ENCODE data around the gene CD7.

DNA sequence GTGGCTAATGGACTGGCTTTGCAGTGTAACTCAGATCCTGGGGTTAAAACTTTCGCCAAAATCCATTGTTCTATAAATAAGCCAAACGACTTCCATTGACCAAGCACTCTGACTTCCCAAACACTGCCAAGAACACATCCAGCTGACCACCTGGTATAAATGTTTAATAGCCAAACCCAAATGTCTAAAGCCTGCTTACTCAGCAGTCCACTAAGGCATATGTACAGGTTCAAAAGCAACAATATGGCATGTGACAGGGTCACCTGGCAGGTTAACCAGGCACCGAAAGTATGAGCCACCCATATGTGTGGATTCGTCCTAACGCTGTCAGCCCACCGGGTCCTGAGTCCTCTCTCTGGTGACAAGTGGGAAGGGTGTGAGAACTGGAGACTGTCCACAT, 46.0 kb downstream of the CD7 start:
- TF ChIP-seq, protein P1, sequence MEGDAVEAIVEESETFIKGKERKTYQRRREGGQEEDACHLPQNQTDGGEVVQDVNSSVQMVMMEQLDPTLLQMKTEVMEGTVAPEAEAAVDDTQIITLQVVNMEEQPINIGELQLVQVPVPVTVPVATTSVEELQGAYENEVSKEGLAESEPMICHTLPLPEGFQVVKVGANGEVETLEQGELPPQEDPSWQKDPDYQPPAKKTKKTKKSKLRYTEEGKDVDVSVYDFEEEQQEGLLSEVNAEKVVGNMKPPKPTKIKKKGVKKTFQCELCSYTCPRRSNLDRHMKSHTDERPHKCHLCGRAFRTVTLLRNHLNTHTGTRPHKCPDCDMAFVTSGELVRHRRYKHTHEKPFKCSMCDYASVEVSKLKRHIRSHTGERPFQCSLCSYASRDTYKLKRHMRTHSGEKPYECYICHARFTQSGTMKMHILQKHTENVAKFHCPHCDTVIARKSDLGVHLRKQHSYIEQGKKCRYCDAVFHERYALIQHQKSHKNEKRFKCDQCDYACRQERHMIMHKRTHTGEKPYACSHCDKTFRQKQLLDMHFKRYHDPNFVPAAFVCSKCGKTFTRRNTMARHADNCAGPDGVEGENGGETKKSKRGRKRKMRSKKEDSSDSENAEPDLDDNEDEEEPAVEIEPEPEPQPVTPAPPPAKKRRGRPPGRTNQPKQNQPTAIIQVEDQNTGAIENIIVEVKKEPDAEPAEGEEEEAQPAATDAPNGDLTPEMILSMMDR (IDR thresholded peaks at IDR 0.05): no peak
- no peak for TF ChIP-seq POLR2AphosphoS5 (IDR thresholded peaks at IDR 0.05)

Data from stomach (tissue), 4 donors.